OCI-LY1 (cell line): ENCODE data around the gene C16orf90.

Experiments
- H2AFZ ChIP-seq: fragments of 200-600 bp; sonication (generic), shearing (Covaris generic); 2 replicates; pipeline ENCODE4 v1.6.0; 2014; ENCODE audit warnings: antibody characterized with exemption, mild to moderate bottlenecking, low read length
- H3F3A ChIP-seq: fragments of 200-600 bp; sonication (generic), shearing (Covaris generic); 2 replicates; pipeline ENCODE4 v1.6.0; 2014; ENCODE audit warnings: mild to moderate bottlenecking, antibody characterized with exemption, low read length, moderate library complexity; ENCODE audit not compliant: insufficient read depth
- H3K27ac ChIP-seq: fragments of 200-600 bp; sonication (generic); 2 replicates; pipeline ENCODE4 v1.5.1; 2014; ENCODE audit warnings: low read length, mixed run types, mild to moderate bottlenecking, low read depth; ENCODE audit not compliant: poor library complexity, severe bottlenecking
- H3K27me3 ChIP-seq: fragments of 200-600 bp; sonication (generic); 2 replicates; pipeline ENCODE4 v1.6.0; 2014; ENCODE audit warnings: antibody characterized with exemption, mild to moderate bottlenecking, low read length, moderate library complexity; ENCODE audit not compliant: insufficient read depth
- H3K36me3 ChIP-seq: fragments of 200-600 bp; sonication (generic); 2 replicates; pipeline ENCODE4 v1.6.1; 2014; ENCODE audit warnings: mild to moderate bottlenecking, antibody characterized with exemption, low read length, moderate library complexity, mixed read lengths; ENCODE audit not compliant: insufficient read depth
- H3K4me1 ChIP-seq: fragments of 200-600 bp; sonication (generic); 2 replicates; pipeline ENCODE4 v1.5.1; 2014; ENCODE audit warnings: mild to moderate bottlenecking, low read length, moderate library complexity; ENCODE audit not compliant: insufficient read depth, severe bottlenecking
- H3K4me2 ChIP-seq: fragments of 200-600 bp; sonication (generic), shearing (Covaris generic); 2 replicates; pipeline ENCODE4 v1.6.1; 2014; ENCODE audit warnings: low read length
- H3K4me3 ChIP-seq: fragments of 200-600 bp; sonication (generic); 2 replicates; pipeline ENCODE4 v1.5.1; 2014; ENCODE audit warnings: low read length, low read depth, mild to moderate bottlenecking, mixed read lengths; ENCODE audit not compliant: poor library complexity, severe bottlenecking
- H3K79me2 ChIP-seq: fragments of 200-600 bp; shearing (Covaris generic); 2 replicates; pipeline ENCODE4 v1.6.1; 2016; ENCODE audit warnings: mixed run types, low read length, mixed read lengths; ENCODE audit not compliant: insufficient read depth
- H3K9ac ChIP-seq: fragments of 200-600 bp; sonication (generic), shearing (Covaris generic); 2 replicates; pipeline ENCODE4 v1.6.1; 2014; ENCODE audit warnings: mild to moderate bottlenecking, low read length, mixed read lengths
- H3K9me2 ChIP-seq: fragments of 200-600 bp; sonication (generic), shearing (Covaris generic); 2 replicates; pipeline ENCODE4 v1.6.1; 2014; ENCODE audit warnings: low read depth, mild to moderate bottlenecking, low read length, mixed read lengths
- H3K9me3 ChIP-seq: fragments of 200-600 bp; shearing (Covaris generic); 2 replicates; pipeline ENCODE4 v1.6.1; 2014; ENCODE audit warnings: low read length, mixed read lengths
- H4K20me1 ChIP-seq: fragments of 200-600 bp; sonication (generic), shearing (Covaris generic); 2 replicates; pipeline ENCODE4 v1.6.0; 2016; ENCODE audit warnings: mild to moderate bottlenecking, low read length; ENCODE audit not compliant: insufficient read depth
- EZH2 ChIP-seq: fragments of 200-600 bp; sonication (generic), shearing (Covaris generic); IDR thresholded peaks from 2 replicates; pipeline ENCODE4 v1.8.0; 2017; ENCODE audit warnings: borderline replicate concordance, mixed run types, mild to moderate bottlenecking, antibody characterized with exemption, low read length, moderate library complexity, mixed read lengths
- TF ChIP-seq, protein P1 (sequence below): fragments of 200-600 bp; sonication (generic), shearing (Covaris generic); IDR thresholded peaks from 2 replicates; pipeline ENCODE4 v1.5.1; 2017; ENCODE audit warnings: mild to moderate bottlenecking, antibody characterized with exemption, low read length, moderate library complexity, mixed read lengths

The C16orf90 gene

GRCh38 chr16:3509470-3509928 lies 14.2 kb upstream of the C16orf90 start:
- Histone ChIP-seq H3K36me3 (no peaks in the 10 kb centered on the region; the same call in 1 of the 2 replicates), H3K27ac (peak overlapping the region; percentile 62), H3K9me2 (no peaks in the 10 kb centered on the region), H3K4me3 (no peak overlapping the region), H3K27me3 (no peaks in the 10 kb centered on the region), H3K9me3 (no peaks in the 10 kb centered on the region), H2AFZ (no peak overlapping the region), H3K9ac (no peak overlapping the region; the same call in 1 of the 2 replicates), H3K4me1 (peaks cover 17% of the 10 kb centered on the region), H3K79me2 (no peaks in the 10 kb centered on the region), H4K20me1 (no peaks in the 10 kb centered on the region), H3F3A (no peaks in the 10 kb centered on the region), H3K4me2 (no peak overlapping the region; the same call in 1 of the 2 replicates)
- TF ChIP-seq, protein P1, sequence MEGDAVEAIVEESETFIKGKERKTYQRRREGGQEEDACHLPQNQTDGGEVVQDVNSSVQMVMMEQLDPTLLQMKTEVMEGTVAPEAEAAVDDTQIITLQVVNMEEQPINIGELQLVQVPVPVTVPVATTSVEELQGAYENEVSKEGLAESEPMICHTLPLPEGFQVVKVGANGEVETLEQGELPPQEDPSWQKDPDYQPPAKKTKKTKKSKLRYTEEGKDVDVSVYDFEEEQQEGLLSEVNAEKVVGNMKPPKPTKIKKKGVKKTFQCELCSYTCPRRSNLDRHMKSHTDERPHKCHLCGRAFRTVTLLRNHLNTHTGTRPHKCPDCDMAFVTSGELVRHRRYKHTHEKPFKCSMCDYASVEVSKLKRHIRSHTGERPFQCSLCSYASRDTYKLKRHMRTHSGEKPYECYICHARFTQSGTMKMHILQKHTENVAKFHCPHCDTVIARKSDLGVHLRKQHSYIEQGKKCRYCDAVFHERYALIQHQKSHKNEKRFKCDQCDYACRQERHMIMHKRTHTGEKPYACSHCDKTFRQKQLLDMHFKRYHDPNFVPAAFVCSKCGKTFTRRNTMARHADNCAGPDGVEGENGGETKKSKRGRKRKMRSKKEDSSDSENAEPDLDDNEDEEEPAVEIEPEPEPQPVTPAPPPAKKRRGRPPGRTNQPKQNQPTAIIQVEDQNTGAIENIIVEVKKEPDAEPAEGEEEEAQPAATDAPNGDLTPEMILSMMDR, result no peak
- no peak for TF ChIP-seq EZH2

DNA sequence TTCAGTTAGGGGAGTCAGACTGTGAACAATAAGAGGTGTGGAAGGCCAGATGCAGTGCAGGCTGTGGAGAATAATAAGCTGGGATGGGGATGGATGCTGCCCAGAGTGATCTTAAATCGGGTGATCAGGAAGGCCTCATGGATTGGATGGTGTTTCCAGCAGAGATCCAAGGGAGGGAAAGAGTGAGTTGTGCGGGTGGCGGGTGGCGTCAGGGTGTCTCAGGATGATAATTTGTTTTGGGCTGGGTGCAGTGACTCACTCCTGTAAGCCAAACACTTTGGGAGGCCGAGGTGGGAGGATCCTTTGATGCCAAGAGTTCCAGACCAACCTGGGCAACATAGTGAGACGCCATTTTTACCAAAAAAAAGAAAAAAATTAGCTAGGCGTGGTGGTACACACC lies 13.4 kb upstream of the C16orf90 start:
- Histone ChIP-seq H3K27ac (peak overlapping the region; percentile 16), H3K4me2 (no peak overlapping the region)

DNA sequence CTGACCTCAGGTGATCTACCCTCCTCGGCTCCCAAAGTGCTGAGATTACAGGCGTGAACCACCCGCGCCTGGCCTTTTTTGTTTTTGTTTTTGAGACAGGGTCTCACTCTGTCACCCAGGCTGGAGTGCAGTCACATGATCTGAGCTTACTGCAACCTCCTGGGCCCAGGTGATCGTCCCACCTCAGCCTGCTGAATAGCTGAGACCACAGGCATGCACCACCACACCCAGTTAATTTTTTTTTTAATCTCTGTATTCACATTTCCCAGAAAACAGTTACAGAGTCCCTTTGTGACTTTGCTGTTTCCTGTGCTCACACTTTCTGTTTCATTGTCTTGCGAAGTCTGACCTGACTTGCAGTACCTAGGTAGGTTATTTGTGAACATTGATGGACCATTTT lies 8.2 kb upstream of the C16orf90 start:
- no peak overlapping the region for H3K9ac ChIP-seq
- H3K9me2 ChIP-seq, result no peaks in the 10 kb centered on the region
- H3K27me3 ChIP-seq, result no peaks in the 10 kb centered on the region
- no peak overlapping the region for H2AFZ ChIP-seq
- no peaks in the 10 kb centered on the region for H3K9me3 ChIP-seq
- H3F3A ChIP-seq, result no peaks in the 10 kb centered on the region
- no peaks in the 10 kb centered on the region for H3K79me2 ChIP-seq
- H3K4me3 ChIP-seq, result no peak overlapping the region
- TF ChIP-seq EZH2, result no peak
- TF ChIP-seq, protein P1, result no peak
- no peaks in the 10 kb centered on the region for H3K36me3 ChIP-seq
- peaks cover 27% of the 10 kb centered on the region for H3K4me1 ChIP-seq
- peak overlapping the region; percentile 19 for H3K27ac ChIP-seq
- H4K20me1 ChIP-seq, result no peaks in the 10 kb centered on the region
- no peak overlapping the region for H3K4me2 ChIP-seq

More for the DNA sequence above, 13.4 kb upstream of the C16orf90 start:
- H3K79me2 ChIP-seq, result no peaks in the 10 kb centered on the region
- no peaks in the 10 kb centered on the region for H3K9me3 ChIP-seq
- H4K20me1 ChIP-seq, result no peaks in the 10 kb centered on the region
- no peaks in the 10 kb centered on the region for H3K27me3 ChIP-seq
- H3K4me3 ChIP-seq, result no peak overlapping the region
- TF ChIP-seq EZH2, result no peak
- TF ChIP-seq, protein P1, result no peak
- H3K9ac ChIP-seq, result no peak overlapping the region
- no peaks in the 10 kb centered on the region; the same call in 1 of the 2 replicates for H3K36me3 ChIP-seq
- no peaks in the 10 kb centered on the region for H3K9me2 ChIP-seq
- H3F3A ChIP-seq, result no peaks in the 10 kb centered on the region
- H3K4me1 ChIP-seq, result peaks cover 20% of the 10 kb centered on the region
- no peak overlapping the region for H2AFZ ChIP-seq
